CD14-positive monocyte (primary cell): Measurements from ENCODE around the gene MAD2L1BP. TPM values are rescaled to one million over a fixed set of nuclear protein-coding genes. Genes with fewer than 3 reads are reported as not detected.
A peak's percentile ranks its signal among the peaks of the same experiment; 100 is the strongest.

Source experiments
- DNase-seq, 3 donors: peaks; one replicate each; pipeline ENCODE4 v3.0.0-alpha.2; 2011 to 2022
- H2AFZ ChIP-seq: 2 replicates; pipeline ENCODE4 v1.6.0; 2012; ENCODE audit warnings: mild to moderate bottlenecking, low read depth, low read length, inconsistent platforms; ENCODE audit not compliant: insufficient read depth, poor library complexity, severe bottlenecking
- H3K27ac ChIP-seq, 2 donors: 1 replicate in 1 of 2; 2 replicates in 1 of 2; pipeline ENCODE4 v1.5.1; 2012 to 2013; ENCODE audit warnings: low read length in 2 of 2, control low read depth in 1 of 2, inconsistent platforms in 1 of 2, low read depth in 1 of 2, mild to moderate bottlenecking in 1 of 2
- H3K27me3 ChIP-seq, 2 donors: one replicate each; pipeline versions ENCODE4 v1.6.0 to v1.6.1; 2011 to 2013; ENCODE audit warnings: low read length in 2 of 2; ENCODE audit not compliant: control insufficient read depth in 2 of 2, insufficient read depth in 2 of 2
- H3K36me3 ChIP-seq, 2 donors: replicated peaks in 1 of 2; 1 replicate in 1 of 2; 2 replicates in 1 of 2; pipeline versions ENCODE4 v1.5.1 to v1.6.1; 2012 to 2013; ENCODE audit warnings: low read length in 2 of 2, control low read depth in 1 of 2, inconsistent platforms in 1 of 2, mild to moderate bottlenecking in 1 of 2; ENCODE audit not compliant: insufficient read depth in 2 of 2, control insufficient read depth in 1 of 2
- H3K4me1 ChIP-seq, 2 donors: 1 replicate in 1 of 2; 2 replicates in 1 of 2; pipeline versions ENCODE4 v1.5.1 to v1.6.1; 2012 to 2013; ENCODE audit warnings: low read length in 2 of 2, control low read depth in 1 of 2, inconsistent platforms in 1 of 2, mild to moderate bottlenecking in 1 of 2, moderate library complexity in 1 of 2; ENCODE audit not compliant: insufficient read depth in 2 of 2, control insufficient read depth in 1 of 2
- H3K4me2 ChIP-seq: replicated peaks from 2 replicates; pipeline ENCODE3; 2012; ENCODE audit warnings: low read length, moderate library complexity, mild to moderate bottlenecking; ENCODE audit not compliant: poor library complexity, severe bottlenecking; ENCODE audit errors: extremely low read depth
- H3K4me3 ChIP-seq, 3 experiments: fragments of 200-600 bp in 1 of 3; sonication (generic) in 1 of 3; replicated peaks in 1 of 3; 1 replicate in 2 of 3; 2 replicates in 1 of 3; pipeline ENCODE4 v1.5.1; 2011 to 2013; ENCODE audit warnings: low read length in 3 of 3, mild to moderate bottlenecking in 3 of 3, control low read depth in 2 of 3, low read depth in 2 of 3, inconsistent platforms in 1 of 3, moderate library complexity in 1 of 3
- H3K79me2 ChIP-seq: 2 replicates; pipeline ENCODE4 v1.6.0; 2012; ENCODE audit warnings: mild to moderate bottlenecking, control low read depth, inconsistent platforms, low read length, moderate library complexity; ENCODE audit not compliant: insufficient read depth
- H3K9ac ChIP-seq: 2 replicates; pipeline ENCODE4 v1.6.0; 2017; ENCODE audit warnings: low read length, mild to moderate bottlenecking; ENCODE audit not compliant: insufficient read depth, poor library complexity, severe bottlenecking
- H3K9me3 ChIP-seq, 2 donors: replicated peaks in 1 of 2; 1 replicate in 1 of 2; 2 replicates in 1 of 2; pipeline versions ENCODE4 v1.5.1 to v1.6.1; 2012 to 2013; ENCODE audit warnings: low read length in 2 of 2, control low read depth in 1 of 2; ENCODE audit not compliant: control insufficient read depth in 1 of 2, insufficient read depth in 1 of 2
- H4K20me1 ChIP-seq: 2 replicates; pipeline ENCODE4 v1.6.0; 2012; ENCODE audit warnings: mild to moderate bottlenecking, low read length, control low read depth, moderate library complexity; ENCODE audit not compliant: insufficient read depth
- H3K27ac Mint-ChIP-seq, 7 donors: one replicate each; pipeline ENCODE4 v1.8.0; 2020; ENCODE audit warnings: mild to moderate bottlenecking in 7 of 7, mixed read lengths in 7 of 7, moderate library complexity in 6 of 7, inconsistent platforms in 2 of 7
- H3K27me3 Mint-ChIP-seq, 3 donors: one replicate each; pipeline ENCODE4 v1.8.0; 2021 to 2022; ENCODE audit warnings: low read depth in 3 of 3, mild to moderate bottlenecking in 3 of 3, mixed read lengths in 3 of 3, moderate library complexity in 3 of 3, inconsistent platforms in 1 of 3
- H3K36me3 Mint-ChIP-seq, 2 donors: one replicate each; pipeline ENCODE4 v1.8.0; 2020; ENCODE audit warnings: mixed read lengths in 2 of 2, inconsistent platforms in 1 of 2, mild to moderate bottlenecking in 1 of 2
- H3K4me1 Mint-ChIP-seq: one replicate; pipeline ENCODE4 v1.8.0; 2020; ENCODE audit warnings: mild to moderate bottlenecking, mixed read lengths
- H3K4me3 Mint-ChIP-seq, 2 donors: one replicate each; pipeline ENCODE4 v1.8.0; 2020; ENCODE audit warnings: mild to moderate bottlenecking in 2 of 2, mixed read lengths in 2 of 2, moderate library complexity in 1 of 2
- H3K9me3 Mint-ChIP-seq, 7 donors: one replicate each; pipeline ENCODE4 v1.8.0; 2020 to 2022; ENCODE audit warnings: mixed read lengths in 7 of 7, mild to moderate bottlenecking in 6 of 7, moderate library complexity in 6 of 7, inconsistent platforms in 2 of 7
- WGBS: methylation state at CpG from one replicate; pipeline ENCODE4 v1.1.5; 2013; ENCODE audit warnings: missing lambda C conversion rate; ENCODE audit not compliant: insufficient coverage; 5-methylcytosine and 5-hydroxymethylcytosine counted together
- intact Hi-C, 2 donors: fragments of 100-400 bp; cut with micrococcal nuclease; formaldehyde crosslinking; loops; one replicate each; pipeline versions ENCODE4 v1.15.0 to v1.15.1; 2023
- polyA plus RNA-seq, 3 donors: library from polyadenylated mRNA; depleted of rRNA in 1 of 3; unstranded in 2 of 3; stranded (reverse) in 1 of 3; fragments of 300-500 nt in 2 of 3; fragments of >200 nt in 1 of 3; fragmentation: Illumina TruSeq in 2 of 3; gene quantifications; 1 replicate in 2 of 3; 2 replicates in 1 of 3; pipeline ENCODE4 v1.2.3, GENCODE V29; 2012 to 2021
- TF ChIP-seq, protein P1 (sequence below): fragments of 200-600 bp; IDR thresholded peaks from one replicate; pipeline ENCODE4 v1.8.0; 2022; ENCODE audit warnings: antibody characterized with exemption, mild to moderate bottlenecking

The MAD2L1BP gene
- polyA plus RNA-seq, 3 donors = 17.3 to 33.5 (median 26.5) TPM

DNA sequence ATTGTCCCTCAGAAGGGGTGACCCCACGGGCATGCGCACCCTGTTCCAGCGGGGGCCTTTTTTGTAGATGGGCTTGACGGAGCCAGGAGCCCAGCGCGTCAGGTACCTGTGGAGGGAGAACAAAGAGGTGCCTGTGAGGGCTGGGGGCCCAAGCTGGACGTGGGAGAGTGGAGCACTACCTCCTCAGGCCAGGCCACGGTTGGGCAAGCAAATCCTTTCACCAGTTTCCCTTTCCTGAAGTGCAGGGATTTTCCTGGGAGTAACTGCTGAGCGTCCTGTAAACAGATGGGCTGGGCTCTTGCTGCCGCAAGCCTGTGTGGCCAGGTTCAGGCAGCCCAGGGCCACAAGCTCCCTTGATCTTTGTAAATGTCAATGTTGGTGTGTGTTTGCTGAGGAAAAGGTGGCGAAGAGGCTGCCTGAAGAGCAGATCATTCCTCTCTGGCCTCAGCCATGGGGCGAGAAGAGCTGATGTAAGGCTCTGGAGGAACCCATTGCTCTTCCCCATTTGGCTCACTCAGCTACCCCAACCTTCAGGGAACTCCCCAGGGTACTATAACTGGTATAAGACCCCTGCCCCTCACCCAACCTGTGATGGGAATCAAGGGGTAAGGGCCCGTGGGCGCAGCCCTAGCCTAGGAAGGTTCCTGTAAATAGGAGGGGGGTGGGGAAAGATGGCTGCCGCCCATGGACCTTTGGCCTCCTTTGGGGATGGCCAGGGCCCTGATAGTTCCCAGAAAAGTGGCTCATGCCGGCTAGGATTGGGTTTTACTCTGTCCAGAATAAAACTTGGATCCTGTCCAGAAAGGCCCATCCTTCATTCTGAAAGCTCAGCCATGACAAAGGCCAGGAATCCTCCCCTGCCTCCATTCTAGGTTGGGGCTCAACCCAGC lies 36.4 kb downstream of the MAD2L1BP start:
- Mint-ChIP-seq H3K36me3 (peaks cover 64 to 78% of the 10 kb centered on the region in 2 donors), H3K9me3 (no peaks in the 10 kb centered on the region), H3K4me3 (no peak overlapping the region), H3K27me3 (peaks cover 6 to 13% (median 10%) of the 10 kb centered on the region in 3 donors), H3K4me1 (peaks cover 15% of the 10 kb centered on the region), H3K27ac (no peak overlapping the region)
- intact Hi-C loops = no loop called here
- Histone ChIP-seq H3K9ac (no peak overlapping the region), H3K27me3 (peaks cover 0 to 3% of the 10 kb centered on the region in 2 donors), H4K20me1 (peaks cover 16% of the 10 kb centered on the region), H3K4me1 (peaks cover 8 to 14% of the 10 kb centered on the region in 2 donors), H3K9me3 (no peaks in the 10 kb centered on the region), H3K4me3 (no peak overlapping the region), H3K79me2 (no peaks in the 10 kb centered on the region), H3K36me3 (peaks cover 59 to 74% of the 10 kb centered on the region in 2 donors), H3K4me2 (no peak overlapping the region), H2AFZ (no peak overlapping the region), H3K27ac (no peak overlapping the region)
- DNase-seq = no peak
- WGBS = 93% methylated on average over 12 of the region's 16 CpGs
- TF ChIP-seq, protein P1, sequence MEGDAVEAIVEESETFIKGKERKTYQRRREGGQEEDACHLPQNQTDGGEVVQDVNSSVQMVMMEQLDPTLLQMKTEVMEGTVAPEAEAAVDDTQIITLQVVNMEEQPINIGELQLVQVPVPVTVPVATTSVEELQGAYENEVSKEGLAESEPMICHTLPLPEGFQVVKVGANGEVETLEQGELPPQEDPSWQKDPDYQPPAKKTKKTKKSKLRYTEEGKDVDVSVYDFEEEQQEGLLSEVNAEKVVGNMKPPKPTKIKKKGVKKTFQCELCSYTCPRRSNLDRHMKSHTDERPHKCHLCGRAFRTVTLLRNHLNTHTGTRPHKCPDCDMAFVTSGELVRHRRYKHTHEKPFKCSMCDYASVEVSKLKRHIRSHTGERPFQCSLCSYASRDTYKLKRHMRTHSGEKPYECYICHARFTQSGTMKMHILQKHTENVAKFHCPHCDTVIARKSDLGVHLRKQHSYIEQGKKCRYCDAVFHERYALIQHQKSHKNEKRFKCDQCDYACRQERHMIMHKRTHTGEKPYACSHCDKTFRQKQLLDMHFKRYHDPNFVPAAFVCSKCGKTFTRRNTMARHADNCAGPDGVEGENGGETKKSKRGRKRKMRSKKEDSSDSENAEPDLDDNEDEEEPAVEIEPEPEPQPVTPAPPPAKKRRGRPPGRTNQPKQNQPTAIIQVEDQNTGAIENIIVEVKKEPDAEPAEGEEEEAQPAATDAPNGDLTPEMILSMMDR = no peak

GRCh38 chr6:43673444-43674084 lies 37.9 kb downstream of the MAD2L1BP start:
- Histone ChIP-seq H3K4me1 (no peaks in the 10 kb centered on the region), H3K27me3 (no peaks in the 10 kb centered on the region), H3K27ac (no peak overlapping the region), H3K36me3 (peaks cover 74 to 89% of the 10 kb centered on the region in 2 donors), H2AFZ (no peak overlapping the region), H3K4me3 (no peak overlapping the region), H3K9ac (no peak overlapping the region), H3K79me2 (no peaks in the 10 kb centered on the region), H3K4me2 (no peak overlapping the region), H3K9me3 (no peaks in the 10 kb centered on the region), H4K20me1 (peaks cover 10% of the 10 kb centered on the region)
- Mint-ChIP-seq H3K4me3 (no peak overlapping the region), H3K27me3 (peaks cover 1 to 2% (median 2%) of the 10 kb centered on the region in 3 donors), H3K27ac (peak overlapping the region in 1 of 7 donors; percentile 65), H3K9me3 (no peaks in the 10 kb centered on the region), H3K4me1 (peaks cover under 1% of the 10 kb centered on the region), H3K36me3 (peaks cover 78 to 93% of the 10 kb centered on the region in 2 donors)
- TF ChIP-seq, protein P1 = no peak
- DNase-seq = no peak
- 91% methylated on average over 7 of the region's 15 CpGs for WGBS
- intact Hi-C loops = no loop called here
